H1 (cell line): ENCODE results near the gene SSU72. TPM values are rescaled to one million over a fixed set of nuclear protein-coding genes. Genes with fewer than 3 reads are reported as not detected.
A peak's percentile ranks its signal among the peaks of the same experiment; 100 is the strongest.

Source experiments
- CTCF ChIA-PET: fragments of 300-600 bp; sonication (Branson Sonifier 250); formaldehyde crosslinking; loops from one replicate; lab custom pipeline; 2021; ENCODE audit not compliant: partially characterized antibody; lab: Charles Lee
- POLR2A ChIA-PET: fragments of 300-600 bp; sonication (Branson Sonifier 250); formaldehyde crosslinking; loops from one replicate; lab custom pipeline; 2021; ENCODE audit warnings: inconsistent platforms; ENCODE audit not compliant: partially characterized antibody; lab: Charles Lee
- DNase-seq, 2 experiments: peaks; one replicate each; pipeline versions ENCODE4 v3.0.0 to v3.0.0-alpha.2; 2010 to 2022; ENCODE audit warnings: low spot score in 2 of 2, low read depth in 1 of 2, mixed read lengths in 1 of 2
- FAIRE-seq: peaks from 2 replicates; lab custom pipeline; 2011; peaks lifted over from hg19 to GRCh38; lab: Jason Lieb, UNC
- H2AFZ ChIP-seq: 2 replicates; pipeline ENCODE4 v1.8.1; 2012; ENCODE audit warnings: low read length, inconsistent platforms
- H2AK5ac ChIP-seq: 2 replicates; pipeline ENCODE4 v1.6.1; 2013; ENCODE audit warnings: low read depth, low read length
- H2BK120ac ChIP-seq: replicated peaks from 2 replicates; pipeline ENCODE3; 2013; ENCODE audit warnings: low read depth, low read length, inconsistent platforms
- H2BK12ac ChIP-seq: 2 replicates; pipeline ENCODE4 v1.6.1; 2013; ENCODE audit warnings: low read depth, low read length
- H2BK15ac ChIP-seq: 2 replicates; pipeline ENCODE4 v1.6.1; 2013; ENCODE audit warnings: low read length
- H2BK20ac ChIP-seq: 2 replicates; pipeline ENCODE4 v1.6.1; 2013; ENCODE audit warnings: low read length
- H2BK5ac ChIP-seq: 2 replicates; pipeline ENCODE4 v1.6.1; 2013; ENCODE audit warnings: low read depth, low read length
- H3K14ac ChIP-seq: 2 replicates; pipeline ENCODE4 v1.6.1; 2013; ENCODE audit warnings: inconsistent platforms; ENCODE audit not compliant: insufficient read length
- H3K18ac ChIP-seq: 2 replicates; pipeline ENCODE4 v1.6.1; 2013; ENCODE audit warnings: low read length; ENCODE audit errors: extremely low read depth
- H3K23ac ChIP-seq: 2 replicates; pipeline ENCODE4 v1.6.1; 2013; ENCODE audit warnings: inconsistent platforms; ENCODE audit not compliant: insufficient read length
- H3K23me2 ChIP-seq: 2 replicates; pipeline ENCODE4 v1.6.1; 2013; ENCODE audit warnings: low read depth, low read length
- H3K27ac ChIP-seq: 2 replicates; pipeline ENCODE4 v1.6.1; 2011; ENCODE audit warnings: low read depth, low read length, inconsistent platforms
- H3K27me3 ChIP-seq, 4 experiments: replicated peaks in 1 of 4; 1 replicate in 1 of 4; 2 replicates in 3 of 4; pipeline versions ENCODE4 v1.6.1 to v1.8.1; 2011 to 2013; ENCODE audit warnings: low read length in 3 of 4, mild to moderate bottlenecking in 3 of 4, inconsistent platforms in 2 of 4, mixed read lengths in 2 of 4, moderate library complexity in 1 of 4; ENCODE audit not compliant: control insufficient read depth in 3 of 4, insufficient read depth in 3 of 4; ENCODE audit errors: extremely low read depth in 1 of 4
- H3K36me3 ChIP-seq, 4 experiments: 2 replicates each; pipeline versions ENCODE4 v1.6.1 to v1.8.1; 2011 to 2013; ENCODE audit warnings: mild to moderate bottlenecking in 4 of 4, low read length in 3 of 4, moderate library complexity in 2 of 4, control low read depth in 1 of 4, inconsistent platforms in 1 of 4; ENCODE audit not compliant: insufficient read depth in 4 of 4, control insufficient read depth in 2 of 4
- H3K4ac ChIP-seq: replicated peaks from 2 replicates; pipeline ENCODE3; 2013; ENCODE audit warnings: low read length, low read depth, mixed read lengths, inconsistent platforms; ENCODE audit not compliant: insufficient read length
- H3K4me1 ChIP-seq, 4 experiments: replicated peaks in 1 of 4; 1 replicate in 1 of 4; 2 replicates in 3 of 4; pipeline versions ENCODE4 v1.6.1 to v1.8.1; 2011 to 2013; ENCODE audit warnings: low read length in 3 of 4, inconsistent platforms in 2 of 4, mixed read lengths in 1 of 4; ENCODE audit not compliant: insufficient read depth in 4 of 4, control insufficient read depth in 3 of 4
- H3K4me2 ChIP-seq, 2 experiments: 2 replicates each; pipeline versions ENCODE4 v1.6.1 to v1.8.1; 2011 to 2013; ENCODE audit warnings: low read depth in 2 of 2, low read length in 2 of 2, control low read depth in 1 of 2, inconsistent platforms in 1 of 2, mild to moderate bottlenecking in 1 of 2; ENCODE audit not compliant: insufficient read depth in 1 of 2
- H3K4me3 ChIP-seq, 4 experiments: fragments of 200-600, 300-600 bp in 1 of 4; sonication (generic), shearing (Covaris generic), sonication (Bioruptor Twin) in 1 of 4; 2 replicates each; pipeline versions ENCODE4 v1.5.1 to v1.8.1; 2011 to 2016; ENCODE audit warnings: low read length in 4 of 4, low read depth in 3 of 4, control low read depth in 2 of 4, inconsistent platforms in 2 of 4, mild to moderate bottlenecking in 2 of 4, mixed read lengths in 1 of 4, moderate library complexity in 1 of 4; ENCODE audit not compliant: insufficient read depth in 2 of 4; ENCODE audit errors: extremely low read depth in 1 of 4
- H3K56ac ChIP-seq: replicated peaks from 2 replicates; pipeline ENCODE3; 2013; ENCODE audit warnings: low read depth, mild to moderate bottlenecking, mixed read lengths, low read length, inconsistent platforms; ENCODE audit not compliant: insufficient read length
- H3K79me1 ChIP-seq: 2 replicates; pipeline ENCODE4 v1.6.1; 2013; ENCODE audit warnings: low read depth, low read length, control low read depth
- H3K79me2 ChIP-seq, 2 experiments: 2 replicates each; pipeline versions ENCODE4 v1.6.1 to v1.8.1; 2012 to 2013; ENCODE audit warnings: low read length in 2 of 2, mild to moderate bottlenecking in 2 of 2, inconsistent platforms in 1 of 2; ENCODE audit not compliant: insufficient read depth in 2 of 2, control insufficient read depth in 1 of 2
- H3K9ac ChIP-seq, 4 experiments: replicated peaks in 1 of 4; 1 replicate in 1 of 4; 2 replicates in 3 of 4; pipeline versions ENCODE4 v1.6.1 to v1.8.1; 2011 to 2013; ENCODE audit warnings: low read depth in 3 of 4, low read length in 3 of 4, control low read depth in 2 of 4, mild to moderate bottlenecking in 2 of 4, moderate library complexity in 2 of 4, inconsistent platforms in 1 of 4; ENCODE audit errors: extremely low read depth in 1 of 4
- H3K9me3 ChIP-seq, 2 experiments: 2 replicates each; pipeline versions ENCODE4 v1.6.1 to v1.8.1; 2012 to 2013; ENCODE audit warnings: mild to moderate bottlenecking in 2 of 2, moderate library complexity in 2 of 2, control low read depth in 1 of 2, inconsistent platforms in 1 of 2, low read depth in 1 of 2, low read length in 1 of 2, mixed read lengths in 1 of 2; ENCODE audit not compliant: insufficient read depth in 2 of 2
- H4K20me1 ChIP-seq, 2 experiments: replicated peaks in 1 of 2; 2 replicates each; pipeline versions ENCODE3 to v1.8.1; 2011 to 2013; ENCODE audit warnings: inconsistent platforms in 2 of 2, low read length in 2 of 2, mild to moderate bottlenecking in 1 of 2; ENCODE audit not compliant: insufficient read depth in 2 of 2, control insufficient read depth in 1 of 2
- H4K5ac ChIP-seq: 2 replicates; pipeline ENCODE4 v1.6.1; 2013; ENCODE audit warnings: low read length, low read depth, mixed read lengths, inconsistent platforms; ENCODE audit not compliant: insufficient read length
- H4K8ac ChIP-seq: 2 replicates; pipeline ENCODE4 v1.8.0; 2013; ENCODE audit warnings: mild to moderate bottlenecking, moderate library complexity, low read length, inconsistent platforms; ENCODE audit not compliant: insufficient read depth; ENCODE audit errors: extremely low read depth
- H4K91ac ChIP-seq: replicated peaks from 2 replicates; pipeline ENCODE3; 2013; ENCODE audit warnings: low read length, mixed read lengths, inconsistent platforms; ENCODE audit not compliant: insufficient read length
- ATF3 ChIP-seq: IDR thresholded peaks from 2 replicates; pipeline ENCODE4 v1.6.1; 2011; ENCODE audit warnings: low read depth, mild to moderate bottlenecking, low read length; ENCODE audit not compliant: insufficient read depth
- BCL11A ChIP-seq, 2 experiments: IDR thresholded peaks; one replicate each; pipeline ENCODE4 v1.6.1; 2011; ENCODE audit warnings: low read depth in 2 of 2, low read length in 2 of 2, mild to moderate bottlenecking in 2 of 2
- CTCF ChIP-seq, 3 experiments: IDR thresholded peaks; 1 replicate in 2 of 3; 2 replicates in 1 of 3; pipeline versions ENCODE4 v1.5.1 to v1.6.1; 2011; ENCODE audit warnings: low read length in 3 of 3, mild to moderate bottlenecking in 3 of 3, inconsistent platforms in 2 of 3, low read depth in 1 of 3, moderate library complexity in 1 of 3; ENCODE audit not compliant: insufficient read depth in 1 of 3; ENCODE audit errors: control extremely low read depth in 1 of 3
- EGR1 ChIP-seq: IDR thresholded peaks from 2 replicates; pipeline ENCODE4 v1.6.1; 2011; ENCODE audit warnings: low read depth, low read length, borderline replicate concordance
- JUND ChIP-seq: IDR thresholded peaks from 2 replicates; pipeline ENCODE4 v1.6.1; 2011; ENCODE audit warnings: mild to moderate bottlenecking, improper control_type of control experiment, low read length
- POU5F1 ChIP-seq: IDR thresholded peaks from 2 replicates; pipeline ENCODE4 v1.6.1; 2011; ENCODE audit warnings: low read depth, mild to moderate bottlenecking, low read length, moderate library complexity
- RNF2 ChIP-seq: fragments of 200-900, 300-1000 bp; sonication (generic); IDR thresholded peaks from 2 replicates; pipeline ENCODE4 v1.7.1; 2016; ENCODE audit warnings: borderline replicate concordance, low read depth, mild to moderate bottlenecking, antibody characterized with exemption, low read length; ENCODE audit not compliant: poor library complexity, severe bottlenecking; ENCODE audit errors: missing control alignments
- SIX5 ChIP-seq: IDR thresholded peaks from 2 replicates; pipeline ENCODE4 v1.6.1; 2011; ENCODE audit warnings: mild to moderate bottlenecking, low read depth, low read length
- SP2 ChIP-seq: IDR thresholded peaks from 2 replicates; pipeline ENCODE4 v1.6.1; 2012; ENCODE audit warnings: mild to moderate bottlenecking, low read length, inconsistent platforms
- WGBS, 2 experiments: shearing (Covaris generic) in 1 of 2; methylation state at CpG; one replicate each; pipeline versions ENCODE4 v1.1.6 to v1.1.7; 2013 to 2015; ENCODE audit warnings: low lambda C conversion rate in 2 of 2, mixed read lengths in 2 of 2, inconsistent platforms in 1 of 2, low coverage in 1 of 2, missing lambda C conversion rate in 1 of 2; ENCODE audit not compliant: insufficient replicate concordance in 2 of 2, insufficient coverage in 1 of 2, insufficient read length in 1 of 2; ENCODE audit errors: extremely low coverage in 1 of 2, missing lambda C conversion rate in 1 of 2; 5-methylcytosine and 5-hydroxymethylcytosine counted together
- polyA plus RNA-seq, 7 experiments: library from polyadenylated mRNA; depleted of rRNA in 3 of 7; stranded (reverse) in 5 of 7; unstranded in 2 of 7; fragments of >200 nt in 5 of 7; fragments of 200-250 nt in 2 of 7; gene quantifications; 1 replicate in 5 of 7; 2 replicates in 1 of 7; 4 replicates in 1 of 7; pipeline versions ENCODE4 v1.2.1 to v1.2.3, GENCODE V29; 2011 to 2013; ENCODE audit warnings: missing spikeins in 2 of 7, mixed read lengths in 2 of 7
- total RNA-seq: library from RNA; stranded (reverse); fragmentation: NEBNext Ultra II Directional; extraction: Animal tissue kit (Norgen Biotek cat#: 25700); gene quantifications from 2 replicates; pipeline ENCODE4 v1.2.1, GENCODE V29; 2021

SSU72 gene
- total and polyA plus RNA-seq, 2 of the 8 experiments (the other 6 are each of a cell fraction or from before 2014, with no cell fraction given): 110 to 165 TPM

- H3K4ac ChIP-seq: no peak overlapping the region
- H2BK15ac ChIP-seq: no peak overlapping the region
- H3K27ac ChIP-seq: no peak overlapping the region
- no peak overlapping the region for H3K14ac ChIP-seq
- H3K56ac ChIP-seq: no peak overlapping the region
- H4K91ac ChIP-seq: no peak overlapping the region
- no peaks in the 10 kb centered on the region for H3K79me2 ChIP-seq
- no peak overlapping the region for H2BK120ac ChIP-seq
- H3K9me3 ChIP-seq: no peaks in the 10 kb centered on the region
- H3K4me3 ChIP-seq: no peak overlapping the region
- peaks cover 7 to 20% (median 16%) of the 10 kb centered on the region in 4 experiments for H3K27me3 ChIP-seq
- TF ChIP-seq RNF2 (no peak), BCL11A (IDR thresholded peaks at IDR 0.05; ENCODE audit: low read depth in 2 of 2, low read length in 2 of 2) (no peak), ATF3 (no peak), JUND (no peak), CTCF (IDR thresholded peaks at IDR 0.05; ENCODE audit: control extremely low read depth in 1 of 3, insufficient read depth in 1 of 3, low read depth in 1 of 3, low read length in 3 of 3) (no peak), EGR1 (no peak), SP2 (no peak), POU5F1 (no peak), SIX5 (no peak)
- H2BK5ac ChIP-seq: no peak overlapping the region
- H3K79me1 ChIP-seq: no peaks in the 10 kb centered on the region
- H4K8ac ChIP-seq: no peak overlapping the region
- H4K20me1 ChIP-seq: peaks cover 0 to 2% of the 10 kb centered on the region in 2 experiments
- H3K4me2 ChIP-seq: no peak overlapping the region
- FAIRE-seq (no peak), DNase-seq (peak in 1 of 2 experiments; percentile 51)
- ChIA-PET CTCF (interaction anchor here (1.1 to 1.4 kb wide), 2 partner anchors 14 to 16 kb away, joined by 3 read pairs; no protein-coding TSS in a partner anchor), POLR2A (interaction anchor here (1.2 to 1.6 kb wide), 2 partner anchors 9 to 31 kb away, joined by 4 to 10 read pairs; partner anchors contain the start of gene MIB2)
- H2BK20ac ChIP-seq: no peak overlapping the region
- H3K36me3 ChIP-seq: no peaks in the 10 kb centered on the region
- H2BK12ac ChIP-seq: no peak overlapping the region
- H3K23me2 ChIP-seq: peaks cover 7% of the 10 kb centered on the region; the same call in 1 of the 2 replicates
- H2AK5ac ChIP-seq: no peak overlapping the region
- 0 out of 7 replicates have a peak overlapping the region, but pooled peaks of 1 of the 4 experiments have one; percentile 10 for H3K9ac ChIP-seq
- WGBS, 2 experiments: 87% methylated on average over 12 of the region's 14 CpGs; no CpG with 5 or more reads in 1 of the 2 experiments
- H3K4me1 ChIP-seq: peaks cover 0 to 4% (median 2%) of the 10 kb centered on the region in 4 experiments; a peak in 4 of 7 replicates
- H3K18ac ChIP-seq: no peak overlapping the region
- no peak overlapping the region for H3K23ac ChIP-seq
- H4K5ac ChIP-seq: no peak overlapping the region
- H2AFZ ChIP-seq: no peak overlapping the region
Measured at GRCh38 chr1:1605034-1605591, 30.4 kb upstream of the SSU72 start.
